ENCODE data around the gene NR2C2. TPM values are rescaled to one million over a fixed set of nuclear protein-coding genes. Genes with fewer than 3 reads are reported as not detected.

The NR2C2 gene
- total RNA-seq, 1 donor from 2014 or later: 56.6 TPM

- intact Hi-C loops (cut with DNase I): no loop called here
- DNase-seq (ENCODE audit: low spot score): no peak
- ATAC-seq: no peak
Observed at GRCh38 chr3:14918356-14918860, 29.0 kb upstream of the NR2C2 start.

- no peak for DNase-seq (ENCODE audit: low spot score)
- intact Hi-C loops (cut with DNase I): loop anchor here (10.0 kb wide), 1 partner anchor 246 kb away; the partner anchor contains the start of gene C3orf20
- ATAC-seq: peak; percentile 3
Observed at GRCh38 chr3:14920536-14920935, 26.8 kb upstream of the NR2C2 start.

DNA sequence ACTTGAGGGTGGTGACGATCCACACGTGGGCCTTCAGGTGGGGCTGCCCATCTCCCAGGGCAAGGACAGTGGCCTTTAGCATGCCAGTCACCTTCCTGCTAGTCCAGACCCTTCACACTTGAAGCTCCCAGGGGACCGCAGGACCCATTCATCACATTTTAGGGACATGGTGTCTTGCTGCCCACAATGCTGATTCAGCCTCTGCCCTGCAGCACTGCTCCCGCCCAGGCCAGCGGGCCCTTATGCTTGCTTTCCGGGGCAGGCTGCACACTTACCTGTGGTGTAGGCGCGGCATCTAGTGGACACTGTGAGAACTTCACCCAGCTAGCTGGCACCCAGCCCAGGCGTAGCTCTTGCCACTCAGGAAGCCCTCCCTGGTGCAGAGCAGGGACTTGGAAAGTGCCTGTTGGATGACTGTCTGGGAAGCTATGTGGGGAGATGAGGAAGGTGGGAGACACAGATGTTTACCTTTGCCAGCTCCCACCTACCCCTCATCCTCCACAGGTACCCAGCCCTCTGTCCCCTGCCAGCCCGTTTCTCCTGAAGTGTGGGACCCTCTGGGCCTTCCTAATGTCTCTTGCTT, 26.3 kb upstream of the NR2C2 start:
- peak; percentile 92 for DNase-seq (ENCODE audit: low spot score)
- intact Hi-C loops (cut with DNase I): loop anchor here (10.0 kb wide), 1 partner anchor 246 kb away; the partner anchor contains the start of gene C3orf20
- peak; percentile 92 for ATAC-seq

- DNase-seq (ENCODE audit: low spot score) (no peak), ATAC-seq (peak; percentile 3)
- intact Hi-C loops (cut with DNase I): loop anchor here (10.0 kb wide), 1 partner anchor 247 kb away; the partner anchor contains the start of gene C3orf20
Observed at GRCh38 chr3:14921811-14922705, 25.3 kb upstream of the NR2C2 start.

DNA sequence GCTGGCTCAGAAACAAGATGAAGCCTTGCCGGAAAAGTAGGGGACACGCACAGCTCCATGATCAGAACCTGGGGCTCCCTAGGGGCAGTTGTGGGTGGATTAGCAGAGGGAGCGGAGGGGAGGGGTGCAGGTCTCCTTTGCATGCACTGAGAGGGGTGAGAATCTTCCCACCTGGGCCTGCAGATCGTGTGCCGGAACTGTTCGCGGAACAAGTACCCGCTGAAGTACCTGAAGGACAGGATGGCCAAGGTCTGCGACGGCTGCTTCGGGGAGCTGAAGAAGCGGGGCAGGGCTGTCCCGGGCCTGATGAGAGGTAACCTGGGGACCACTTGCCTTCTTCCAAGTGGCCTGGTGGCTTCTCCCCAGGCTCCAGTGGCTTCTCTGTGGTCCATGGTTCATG, 24.5 kb upstream of the NR2C2 start:
- intact Hi-C loops (cut with DNase I): loop anchor here (10.0 kb wide), 1 partner anchor 248 kb away; the partner anchor contains the start of gene C3orf20
- DNase-seq (ENCODE audit: low spot score) (no peak), ATAC-seq (no peak)

DNA sequence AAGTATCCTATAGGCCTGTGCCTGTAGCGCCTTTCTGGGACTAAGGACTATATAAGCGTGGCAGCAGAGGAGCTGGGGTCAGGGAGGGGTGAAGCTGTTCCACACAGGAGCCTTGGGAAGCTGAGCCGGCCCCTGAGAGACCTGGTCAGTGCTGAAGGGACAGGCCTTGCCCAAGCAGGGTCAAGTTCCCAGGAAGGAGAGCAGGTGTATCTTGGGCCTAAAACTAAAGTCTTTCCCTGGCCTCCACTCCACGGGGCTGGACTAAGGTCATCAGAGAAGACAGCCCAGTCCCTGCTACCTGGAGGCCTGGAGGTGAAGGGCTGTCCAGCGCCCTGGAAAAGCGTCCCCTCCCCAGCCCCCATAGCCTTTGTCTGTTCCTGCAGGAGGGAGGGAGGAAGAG, 23.9 kb upstream of the NR2C2 start:
- no peak for DNase-seq (ENCODE audit: low spot score)
- intact Hi-C loops (cut with DNase I): loop anchor here (10.0 kb wide), 1 partner anchor 249 kb away; the partner anchor contains the start of gene C3orf20
- ATAC-seq: no peak

- ATAC-seq (peak; percentile 48), DNase-seq (ENCODE audit: low spot score) (no peak)
- intact Hi-C loops (cut with DNase I): loop anchor here (10.0 kb wide), 1 partner anchor 251 kb away; the partner anchor contains the start of gene C3orf20
Observed at GRCh38 chr3:14925729-14926591, 21.4 kb upstream of the NR2C2 start.

DNA sequence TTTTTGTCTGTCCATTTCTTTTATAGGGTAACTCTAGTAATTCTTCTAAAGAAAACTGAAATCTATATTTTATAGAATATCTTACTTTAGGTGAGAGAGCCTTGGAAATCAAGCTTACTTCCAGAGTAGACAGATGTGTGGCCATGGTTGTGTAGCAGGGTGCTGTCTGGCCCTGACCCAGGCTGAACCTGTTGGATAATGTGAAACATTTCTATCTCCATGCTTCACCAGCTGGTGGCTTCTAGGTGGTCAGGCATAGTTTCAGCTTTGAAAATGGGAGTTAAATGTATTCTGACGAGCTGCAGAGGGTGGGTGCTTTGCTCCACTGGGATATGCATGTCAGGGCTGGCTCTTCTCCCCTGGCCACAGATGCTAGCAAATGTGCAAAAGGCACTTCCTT, 20.8 kb upstream of the NR2C2 start:
- intact Hi-C loops (cut with DNase I): loop anchor here (10.0 kb wide), 1 partner anchor 252 kb away; the partner anchor contains the start of gene C3orf20
- no peak for ATAC-seq
- DNase-seq (ENCODE audit: low spot score): no peak

DNA sequence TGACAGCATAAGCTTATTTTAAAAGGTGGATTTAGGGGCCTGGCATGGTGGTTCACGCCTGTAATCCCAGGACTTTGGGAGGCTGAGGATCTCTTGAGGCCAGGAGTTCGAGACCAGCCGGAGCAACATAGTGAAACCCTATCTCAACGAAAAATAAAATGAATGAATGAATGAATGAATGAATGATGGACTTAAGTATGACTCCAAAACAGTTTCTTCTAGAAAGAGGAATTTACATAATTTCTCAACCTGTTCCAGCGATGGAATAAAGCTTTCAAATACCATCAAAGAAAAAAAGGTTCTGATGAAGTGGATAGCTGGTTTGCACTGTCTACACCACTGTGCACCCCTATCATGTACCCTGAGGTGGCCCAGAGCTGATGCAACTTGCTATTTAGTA, 20.1 kb upstream of the NR2C2 start:
- no peak for DNase-seq (ENCODE audit: low spot score)
- intact Hi-C loops (cut with DNase I): loop anchor here (10.0 kb wide), 1 partner anchor 253 kb away; the partner anchor contains the start of gene C3orf20
- ATAC-seq: no peak

DNA sequence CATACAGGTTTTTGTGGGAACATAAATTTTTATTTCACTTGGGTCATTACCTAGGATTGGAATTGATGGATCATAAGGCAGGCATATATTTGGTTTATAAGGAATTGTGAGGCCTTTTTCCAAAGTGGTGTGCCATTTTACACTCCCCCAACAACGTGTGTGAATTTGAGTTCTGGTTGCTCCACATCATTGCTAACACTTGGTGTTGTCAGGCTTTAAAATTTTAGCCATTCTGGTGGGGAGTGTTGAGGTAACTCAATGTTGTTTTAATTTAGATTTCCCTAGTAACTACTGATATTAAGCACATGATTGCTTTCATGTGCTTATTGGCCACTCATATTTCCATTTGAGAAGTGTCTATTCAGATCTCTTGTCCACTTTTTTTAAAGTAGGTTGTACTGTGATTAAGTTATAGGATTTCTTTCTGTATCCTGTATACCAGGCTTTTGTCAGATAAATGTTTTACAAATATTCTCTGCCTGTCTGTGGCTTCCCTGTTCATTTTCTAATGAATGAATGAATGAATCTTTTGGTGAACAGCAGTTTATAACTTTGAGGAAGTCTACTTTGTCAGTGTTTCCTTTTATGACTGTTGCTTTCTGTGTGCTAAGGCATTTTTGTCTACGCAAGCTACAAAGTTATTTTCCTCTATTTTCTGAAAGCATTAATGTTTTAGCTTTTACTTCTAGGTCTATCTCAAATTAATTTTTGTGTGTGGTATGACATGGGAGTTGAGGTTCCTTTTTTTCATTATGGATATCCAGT, 17.9 kb upstream of the NR2C2 start:
- intact Hi-C loops (cut with DNase I): loop anchor here (10.0 kb wide), 1 partner anchor 255 kb away; the partner anchor contains the start of gene C3orf20
- ATAC-seq (no peak), DNase-seq (ENCODE audit: low spot score) (no peak)

GRCh38 chr3:14933820-14934425, 13.5 kb upstream of the NR2C2 start:
- intact Hi-C loops (cut with DNase I): no loop called here
- ATAC-seq: no peak

GRCh38 chr3:14935592-14936345, 11.6 kb upstream of the NR2C2 start:
- intact Hi-C loops (cut with DNase I): no loop called here
- no peak for ATAC-seq

More at GRCh38 chr3:14933820-14934425, 13.5 kb upstream of the NR2C2 start:
- DNase-seq (ENCODE audit: low spot score): no peak

DNA sequence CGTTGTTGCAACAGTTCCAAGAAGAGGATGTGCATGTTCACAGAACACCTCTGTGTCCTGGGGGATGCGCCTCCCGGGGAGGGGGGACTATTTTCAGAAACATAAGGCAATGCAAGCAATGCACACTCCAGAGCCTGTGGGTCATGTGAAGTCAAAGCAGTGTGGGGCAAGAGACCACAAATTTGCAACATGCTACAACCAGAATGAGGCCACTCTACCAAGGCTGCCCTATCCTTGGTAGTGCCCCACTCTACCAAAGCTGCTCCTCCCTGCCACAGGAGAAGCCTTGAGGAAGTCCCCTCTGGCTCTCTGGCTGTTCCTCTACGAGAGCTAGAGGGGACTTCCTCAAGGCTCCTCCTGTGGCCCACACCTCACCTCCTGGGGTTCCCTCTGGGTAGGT, 8.4 kb upstream of the NR2C2 start:
- intact Hi-C loops (cut with DNase I): no loop called here
- DNase-seq (ENCODE audit: low spot score): no peak
- ATAC-seq: no peak

More at GRCh38 chr3:14935592-14936345, 11.6 kb upstream of the NR2C2 start:
- DNase-seq (ENCODE audit: low spot score): no peak

DNA sequence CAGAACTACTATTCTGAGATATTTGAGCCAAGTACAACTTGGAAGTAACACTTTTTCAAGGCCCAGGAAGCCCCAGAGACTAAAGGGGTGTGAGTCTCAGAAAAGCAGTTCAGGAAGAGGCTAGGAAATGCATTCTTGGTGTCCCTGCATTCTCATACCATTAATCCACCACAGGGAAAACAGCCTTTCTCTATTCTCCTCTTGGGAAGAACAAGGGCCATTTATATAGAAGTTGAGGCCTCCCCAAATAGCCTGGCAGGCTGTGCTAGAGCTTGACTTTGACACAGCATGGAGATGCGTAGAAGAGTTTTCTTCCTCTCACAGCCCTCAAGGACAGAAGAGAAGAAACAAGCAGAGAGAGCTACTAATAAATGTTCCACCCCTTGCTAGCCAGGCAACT, 5.5 kb upstream of the NR2C2 start:
- DNase-seq (ENCODE audit: low spot score) (no peak), ATAC-seq (no peak)
- intact Hi-C loops (cut with DNase I): no loop called here

GRCh38 chr3:14943042-14943441, 4.3 kb upstream of the NR2C2 start:
- intact Hi-C loops (cut with DNase I): no loop called here
- DNase-seq (ENCODE audit: low spot score) (no peak), ATAC-seq (no peak)

DNA sequence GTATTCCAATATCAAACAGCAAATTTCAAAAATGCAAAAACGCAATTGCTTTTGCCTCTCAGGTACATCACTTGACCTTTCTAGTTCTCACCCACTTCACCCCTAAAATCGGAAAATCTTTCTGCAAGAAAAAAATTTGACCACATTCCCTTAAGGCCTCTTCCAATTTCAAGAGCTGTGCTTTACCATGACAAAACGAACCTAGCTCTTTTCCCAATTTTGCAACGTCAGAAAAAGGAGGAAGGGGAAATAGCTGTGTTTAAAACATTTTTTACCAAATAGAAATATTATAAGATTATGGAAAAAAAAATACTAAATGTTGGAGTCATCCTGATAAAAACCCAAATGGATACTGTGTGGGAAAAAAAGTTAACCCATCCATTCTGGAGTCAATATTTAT, 1.1 kb upstream of the NR2C2 start:
- no peak for ATAC-seq
- intact Hi-C loops (cut with DNase I): no loop called here
- DNase-seq (ENCODE audit: low spot score): no peak

GRCh38 chr3:14946739-14947099, 664 bp upstream of the NR2C2 start:
- intact Hi-C loops (cut with DNase I): no loop called here
- DNase-seq (ENCODE audit: low spot score) (no peak), ATAC-seq (no peak)
